ENCODE data around the gene KRT27. TPM values are rescaled to one million over a fixed set of nuclear protein-coding genes. Genes with fewer than 3 reads are reported as not detected.

KRT27 gene
- total RNA-seq, 1 experiment from 2014 or later: not detected

GRCh38 chr17:40735016-40735415 lies 47.3 kb downstream of the KRT27 start:
- CTCF ChIA-PET: no interaction called here
- POLR2A ChIA-PET: no interaction called here
- Histone ChIP-seq H3K79me2 (ENCODE audit: insufficient read depth, low read length) (no peaks in the 10 kb centered on the region), H3K4me1 (ENCODE audit: control insufficient read depth in 1 of 2, insufficient read depth in 2 of 2, low read length in 2 of 2) (no peaks in the 10 kb centered on the region), H3K9ac (ENCODE audit: low read length) (no peak overlapping the region), H3K27me3 (ENCODE audit: insufficient read depth, low read length) (no peaks in the 10 kb centered on the region), H3K4me3 (replicated peaks in 1 of 2; ENCODE audit: low read depth in 1 of 2, low read length in 2 of 2) (no peak overlapping the region), H4K20me1 (ENCODE audit: insufficient read depth) (no peaks in the 10 kb centered on the region), H3K36me3 (ENCODE audit: control insufficient read depth in 1 of 2, insufficient read depth in 2 of 2, low read length in 2 of 2) (no peaks in the 10 kb centered on the region), H3K9me3 (ENCODE audit: control insufficient read depth in 1 of 2, insufficient read depth in 1 of 2, low read depth in 1 of 2, low read length in 2 of 2) (no peaks in the 10 kb centered on the region), H3K27ac (ENCODE audit: low read depth, low read length) (no peak overlapping the region), H3K9me2 (ENCODE audit: insufficient read depth) (no peaks in the 10 kb centered on the region), H2AFZ (ENCODE audit: low read depth, low read length, poor library complexity, severe bottlenecking) (no peak overlapping the region), H3K4me2 (ENCODE audit: low read length) (no peak overlapping the region)
- DNase-seq (ENCODE audit: low read depth, low spot score) (no peak), ATAC-seq (no peak)
- TF ChIP-seq SIN3A (IDR thresholded peaks at IDR 0.05; ENCODE audit: low read depth): no peak
- TF ChIP-seq ZNF274 (IDR thresholded peaks at IDR 0.05; ENCODE audit: low read depth, low read length): no peak
- no peak for TF ChIP-seq JUND (IDR thresholded peaks at IDR 0.05)
- no peak for TF ChIP-seq ZFX (IDR thresholded peaks at IDR 0.05)
- no peak for TF ChIP-seq RAD21 (IDR thresholded peaks at IDR 0.05; ENCODE audit: low read depth)
- no peak for TF ChIP-seq CTCF (IDR thresholded peaks at IDR 0.05 in 2 of 3, conservative IDR thresholded peaks at IDR 0.05 in 1 of 3; ENCODE audit: borderline replicate concordance in 1 of 3, insufficient read depth in 1 of 3, low read depth in 2 of 3, low read length in 2 of 3)
- TF ChIP-seq EZH2 (IDR thresholded peaks at IDR 0.05): no peak
- no peak for TF ChIP-seq CBX3 (IDR thresholded peaks at IDR 0.05; ENCODE audit: low read depth)
- no TSS peak for BruUV-seq (replicated peaks)
- intact Hi-C loops (cut with micrococcal nuclease): no loop called here
- RAD21 ChIA-PET (ENCODE audit: low non-redundant PET in 1 of 2, low total read pairs in 2 of 2, uncharacterized antibody in 2 of 2, unreplicated experiment in 2 of 2): no interaction called here

- H3K36me3 ChIP-seq (ENCODE audit: control insufficient read depth in 1 of 2, insufficient read depth in 2 of 2, low read length in 2 of 2): no peaks in the 10 kb centered on the region
- CTCF ChIA-PET: no interaction called here
- no TSS peak for BruUV-seq (replicated peaks)
- TF ChIP-seq POLR2A (IDR thresholded peaks at IDR 0.05; ENCODE audit: borderline replicate concordance, extremely low read depth, insufficient read depth, insufficient read length): no peak
- TF ChIP-seq REST (IDR thresholded peaks at IDR 0.05; ENCODE audit: low read depth): no peak
- TF ChIP-seq RAD21 (IDR thresholded peaks at IDR 0.05; ENCODE audit: low read depth): no peak
- TF ChIP-seq CEBPB (IDR thresholded peaks at IDR 0.05; ENCODE audit: low read depth): no peak
- no peak for TF ChIP-seq SIN3A (IDR thresholded peaks at IDR 0.05; ENCODE audit: low read depth)
- TF ChIP-seq ZFX (IDR thresholded peaks at IDR 0.05): no peak
- TF ChIP-seq ZBTB33 (IDR thresholded peaks at IDR 0.05; ENCODE audit: extremely low read depth, insufficient replicate concordance, low read length): no peak
- no peak for TF ChIP-seq ATF3 (IDR thresholded peaks at IDR 0.05)
- TF ChIP-seq SRF (IDR thresholded peaks at IDR 0.05; ENCODE audit: low read depth): no peak
- TF ChIP-seq JUND (IDR thresholded peaks at IDR 0.05): no peak
Measured at GRCh38 chr17:40734018-40734417, 48.3 kb downstream of the KRT27 start.

More at GRCh38 chr17:40734018-40734417, 48.3 kb downstream of the KRT27 start:
- POLR2A ChIA-PET: no interaction called here
- H3K9me3 ChIP-seq (ENCODE audit: control insufficient read depth in 1 of 2, insufficient read depth in 1 of 2, low read depth in 1 of 2, low read length in 2 of 2): no peaks in the 10 kb centered on the region
- DNase-seq (ENCODE audit: low read depth, low spot score): no peak
- H3K4me3 ChIP-seq (replicated peaks in 1 of 2; ENCODE audit: low read depth in 1 of 2, low read length in 2 of 2): no peak overlapping the region
- H2AFZ ChIP-seq (ENCODE audit: low read depth, low read length, poor library complexity, severe bottlenecking): no peak overlapping the region
- H3K4me1 ChIP-seq (ENCODE audit: control insufficient read depth in 1 of 2, insufficient read depth in 2 of 2, low read length in 2 of 2): no peaks in the 10 kb centered on the region
- H3K4me2 ChIP-seq (ENCODE audit: low read length): no peak overlapping the region
- H3K27ac ChIP-seq (ENCODE audit: low read depth, low read length): no peak overlapping the region
- H3K79me2 ChIP-seq (ENCODE audit: insufficient read depth, low read length): no peaks in the 10 kb centered on the region
- ATAC-seq: no peak
- no peaks in the 10 kb centered on the region for H3K27me3 ChIP-seq (ENCODE audit: insufficient read depth, low read length)
- no peak overlapping the region for H3K9ac ChIP-seq (ENCODE audit: low read length)
- intact Hi-C loops (cut with micrococcal nuclease): no loop called here
- H3K9me2 ChIP-seq (ENCODE audit: insufficient read depth): no peaks in the 10 kb centered on the region
- H4K20me1 ChIP-seq (ENCODE audit: insufficient read depth): no peaks in the 10 kb centered on the region
- RAD21 ChIA-PET (ENCODE audit: low non-redundant PET in 1 of 2, low total read pairs in 2 of 2, uncharacterized antibody in 2 of 2, unreplicated experiment in 2 of 2): no interaction called here

Measured in HCT116 (cell line).